Kasumi-1 (cell line): ENCODE measurements around the gene FTO.

Experiments
- DNase-seq, 2 experiments: peaks; one replicate each; lab custom pipeline; 2025; lab: John Stamatoyannopoulos, UW

FTO gene

GRCh38 chr16:53967572-53967971 lies 263.6 kb downstream of the FTO start:
- no peak for DNase-seq

DNA sequence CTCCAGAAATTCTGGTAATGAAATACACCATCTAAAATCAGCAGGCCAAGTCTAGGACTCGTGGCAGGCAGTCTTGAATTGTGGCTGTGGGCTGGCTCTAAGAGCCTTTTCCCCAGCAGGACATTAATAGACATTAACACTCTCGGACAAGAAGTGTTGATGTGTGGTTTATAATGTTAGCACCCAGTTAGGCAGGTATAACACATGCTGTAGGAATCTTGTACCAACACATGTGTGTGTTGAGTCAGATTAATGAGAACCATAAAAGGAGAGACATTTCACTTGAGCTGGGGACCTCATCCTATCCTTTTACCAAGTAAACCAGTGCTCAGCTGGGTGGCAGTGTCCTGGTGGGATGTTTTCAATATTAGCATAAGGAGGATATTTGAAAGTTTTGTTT lies 264.5 kb downstream of the FTO start:
- no peak for DNase-seq

DNA sequence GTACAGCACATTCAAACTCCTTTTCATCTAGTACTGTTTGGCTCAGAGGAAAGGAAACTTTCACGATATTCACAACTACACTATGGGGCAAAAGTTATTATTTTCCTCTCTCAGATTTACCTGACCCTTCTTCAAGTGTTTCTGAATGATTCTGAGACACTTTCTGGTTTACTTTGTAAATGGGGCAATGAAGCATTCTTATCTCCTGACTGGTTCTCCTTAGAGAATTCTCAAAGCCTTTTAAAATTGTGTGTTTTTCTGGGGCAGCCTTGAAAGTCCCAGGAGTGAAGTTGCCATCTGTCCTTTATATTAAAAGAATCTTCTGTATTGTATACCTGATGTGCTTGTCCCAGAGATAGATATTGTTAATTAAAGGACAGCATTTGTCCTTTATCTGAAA lies 264.9 kb downstream of the FTO start:
- no peak for DNase-seq

DNA sequence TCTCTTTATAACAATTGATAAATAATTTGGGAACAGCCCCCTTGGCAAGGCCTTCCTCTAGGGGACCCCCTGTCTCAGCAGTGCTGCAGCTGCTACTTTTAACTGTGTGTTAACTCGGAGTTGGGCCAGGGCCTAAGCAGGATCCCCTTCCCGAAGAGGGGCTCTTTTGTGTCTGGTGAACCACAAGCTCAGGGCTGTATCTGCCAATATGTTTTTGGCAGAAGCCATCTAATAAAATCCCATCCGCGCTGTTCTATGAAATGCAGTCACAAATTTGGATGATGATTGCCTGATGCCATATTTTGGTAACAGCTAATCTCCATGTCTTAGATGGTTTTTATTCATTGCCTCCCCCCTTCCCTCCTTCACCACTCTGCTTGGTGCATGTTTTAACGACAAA lies 267.7 kb downstream of the FTO start:
- no peak for DNase-seq

GRCh38 chr16:53973021-53973420 lies 269.1 kb downstream of the FTO start:
- DNase-seq, result no peak

DNA sequence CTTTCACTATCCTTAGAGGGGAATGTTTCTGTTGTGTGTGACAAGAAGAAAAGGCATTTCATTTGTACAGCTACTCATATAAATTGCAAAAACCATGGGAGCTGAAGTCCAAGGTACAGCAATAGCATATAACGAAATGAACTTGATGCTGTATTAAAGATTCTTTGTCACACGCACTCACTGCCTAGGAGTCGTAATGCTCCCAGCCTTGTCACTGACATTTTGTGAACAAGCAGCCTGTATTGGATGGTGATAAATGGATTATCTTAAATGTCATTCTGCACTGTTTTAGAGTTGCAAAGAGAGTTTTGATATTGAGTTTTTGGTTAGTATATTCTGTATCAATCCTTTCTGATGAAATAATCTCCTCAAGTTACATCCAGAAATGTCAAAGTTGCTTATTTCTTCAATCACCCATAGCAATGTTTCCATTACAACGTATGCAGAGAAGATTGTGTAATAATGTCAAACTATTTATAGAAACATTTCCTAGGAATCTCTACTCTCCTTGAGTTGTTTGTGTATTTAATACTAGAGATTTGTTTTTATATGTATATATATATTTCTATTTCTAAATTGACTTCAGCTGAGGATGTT lies 270.6 kb downstream of the FTO start:
- no peak for DNase-seq

DNA sequence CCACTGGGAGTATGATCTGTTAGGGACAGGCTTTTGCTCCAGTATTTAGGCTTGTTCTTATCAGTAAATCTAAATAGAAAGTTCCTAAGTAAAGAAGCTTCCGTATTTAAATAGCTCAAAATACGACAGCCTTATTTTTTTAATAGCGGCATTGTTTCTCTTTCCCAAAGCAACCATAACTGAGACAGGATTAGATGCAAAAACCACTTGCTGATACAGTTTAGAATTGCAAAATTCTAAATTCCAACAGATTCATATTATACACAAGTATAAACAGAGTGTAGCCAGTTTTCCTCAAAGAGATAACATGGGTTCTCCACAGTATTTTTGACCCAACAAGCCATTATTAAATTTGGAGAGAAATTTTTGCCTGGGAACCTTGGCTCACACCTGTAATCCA lies 276.7 kb downstream of the FTO start:
- DNase-seq, result no peak

- no peak for DNase-seq
Observed at GRCh38 chr16:53982631-53983042, 278.7 kb downstream of the FTO start.

DNA sequence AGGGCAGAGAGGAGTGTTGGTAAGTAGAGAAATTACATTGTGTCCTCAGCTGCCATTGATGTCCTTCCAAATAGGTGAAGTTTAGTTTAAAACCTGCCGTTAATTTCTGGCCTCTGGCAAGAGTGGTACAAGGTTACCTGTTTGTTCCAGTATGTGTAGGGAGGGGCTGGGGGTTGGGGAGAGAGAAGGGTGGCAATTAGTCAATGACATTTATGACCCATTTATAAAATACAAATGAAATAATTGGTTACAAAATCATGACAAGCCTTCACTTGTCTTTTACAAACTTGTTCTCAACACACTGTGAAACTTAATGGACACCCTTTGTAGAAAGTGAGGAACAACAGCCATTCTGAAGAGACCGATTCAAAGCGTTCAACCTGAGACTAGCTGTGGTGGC lies 281.0 kb downstream of the FTO start:
- DNase-seq, result no peak

GRCh38 chr16:53985861-53986260 lies 281.9 kb downstream of the FTO start:
- DNase-seq, result no peak

DNA sequence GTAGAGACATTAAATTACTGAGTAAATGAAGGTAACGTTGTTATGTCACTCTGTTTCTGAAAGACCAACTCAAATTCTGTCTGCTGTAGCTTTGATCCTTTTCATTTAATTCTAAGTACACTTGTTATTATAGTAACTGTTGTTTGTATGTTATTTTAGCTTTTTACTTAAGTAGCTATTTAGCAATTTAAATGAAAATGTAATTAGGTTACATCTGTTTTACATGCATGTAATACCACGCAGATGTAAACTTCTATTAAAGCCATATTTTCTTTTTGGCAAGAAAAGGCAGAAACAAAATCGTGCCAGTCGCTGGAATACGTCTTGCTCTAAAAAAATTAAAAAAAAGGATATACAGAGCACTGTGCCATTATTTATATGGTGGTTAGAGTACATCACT lies 282.8 kb downstream of the FTO start:
- no peak for DNase-seq

DNA sequence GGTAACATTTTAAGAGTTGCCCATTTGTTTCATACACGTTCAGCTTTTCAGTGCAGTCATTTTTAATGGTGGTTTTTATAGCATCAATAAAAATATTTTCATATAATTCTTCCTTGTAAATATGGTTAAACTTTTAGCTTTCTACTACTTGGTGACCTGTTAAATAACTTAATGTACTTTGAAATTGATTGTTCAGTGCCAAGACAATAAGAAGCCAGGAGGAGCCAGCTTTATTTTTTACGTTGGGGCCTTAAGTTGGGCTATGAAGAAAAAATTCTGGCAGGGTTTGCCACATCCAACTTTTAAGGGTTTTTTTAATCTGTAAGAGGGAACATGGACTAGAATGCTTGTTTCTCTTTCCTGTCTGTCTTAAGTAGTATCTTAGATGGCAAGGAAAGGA lies 284.2 kb downstream of the FTO start:
- DNase-seq, result no peak

DNA sequence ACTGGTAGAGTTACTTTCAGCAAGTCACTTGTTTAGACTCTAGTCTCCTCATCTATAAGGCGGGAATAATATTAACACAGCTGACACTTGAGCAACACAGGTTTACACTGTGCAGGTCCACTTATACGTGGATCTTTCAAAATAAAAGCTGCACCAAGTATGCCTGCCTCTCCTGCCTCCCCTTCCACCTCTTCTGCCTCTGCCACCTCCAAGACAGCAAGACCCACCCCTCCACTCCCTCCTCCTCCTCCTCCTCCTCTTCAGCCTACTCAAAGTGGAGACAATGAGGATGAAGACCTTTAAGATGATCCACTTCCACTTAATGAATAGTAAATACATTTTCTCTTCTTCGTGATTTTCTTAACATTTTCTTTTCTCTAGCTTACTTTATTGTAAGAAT lies 285.6 kb downstream of the FTO start:
- no peak for DNase-seq

GRCh38 chr16:53991754-53992378 lies 287.9 kb downstream of the FTO start:
- DNase-seq, result peak; percentile 32 to 39

DNA sequence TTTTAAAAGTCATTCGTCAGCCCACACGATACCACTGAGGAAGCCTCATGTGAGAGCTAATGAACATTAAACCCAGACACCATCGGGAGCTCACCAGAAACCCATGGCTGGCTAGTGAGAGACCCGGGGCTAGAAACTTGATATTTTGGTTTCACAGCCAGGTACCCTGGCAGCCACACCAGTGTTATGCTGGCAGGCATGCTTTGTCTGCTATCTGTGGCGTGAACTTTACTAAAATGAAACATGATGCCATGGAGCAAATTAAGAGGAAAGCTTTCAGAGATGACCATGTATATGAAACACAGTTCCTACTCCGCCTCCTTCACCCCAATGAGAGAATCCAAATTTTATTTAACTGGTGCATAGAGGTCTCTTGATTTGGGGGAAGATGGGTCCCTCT lies 291.4 kb downstream of the FTO start:
- no peak for DNase-seq

DNA sequence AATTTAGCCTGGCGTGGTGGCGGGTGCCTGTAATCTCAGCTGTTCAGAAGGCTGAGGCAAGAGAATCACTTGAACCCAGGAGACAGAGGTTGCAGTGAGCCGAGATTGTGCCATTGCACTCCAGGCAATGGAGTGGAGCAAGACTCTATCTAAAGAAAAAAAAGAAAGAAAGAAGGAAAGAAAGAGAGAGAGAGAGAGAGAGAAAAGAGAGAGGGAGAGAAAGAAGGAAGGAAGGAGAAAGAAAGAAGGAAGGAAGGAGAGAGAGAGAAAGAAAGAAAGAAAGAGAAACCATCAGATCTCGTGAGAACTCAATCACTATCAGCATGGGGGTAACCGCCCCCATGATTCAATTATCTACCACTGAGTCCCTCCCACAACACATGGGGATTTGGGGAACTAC lies 293.0 kb downstream of the FTO start:
- no peak for DNase-seq

DNA sequence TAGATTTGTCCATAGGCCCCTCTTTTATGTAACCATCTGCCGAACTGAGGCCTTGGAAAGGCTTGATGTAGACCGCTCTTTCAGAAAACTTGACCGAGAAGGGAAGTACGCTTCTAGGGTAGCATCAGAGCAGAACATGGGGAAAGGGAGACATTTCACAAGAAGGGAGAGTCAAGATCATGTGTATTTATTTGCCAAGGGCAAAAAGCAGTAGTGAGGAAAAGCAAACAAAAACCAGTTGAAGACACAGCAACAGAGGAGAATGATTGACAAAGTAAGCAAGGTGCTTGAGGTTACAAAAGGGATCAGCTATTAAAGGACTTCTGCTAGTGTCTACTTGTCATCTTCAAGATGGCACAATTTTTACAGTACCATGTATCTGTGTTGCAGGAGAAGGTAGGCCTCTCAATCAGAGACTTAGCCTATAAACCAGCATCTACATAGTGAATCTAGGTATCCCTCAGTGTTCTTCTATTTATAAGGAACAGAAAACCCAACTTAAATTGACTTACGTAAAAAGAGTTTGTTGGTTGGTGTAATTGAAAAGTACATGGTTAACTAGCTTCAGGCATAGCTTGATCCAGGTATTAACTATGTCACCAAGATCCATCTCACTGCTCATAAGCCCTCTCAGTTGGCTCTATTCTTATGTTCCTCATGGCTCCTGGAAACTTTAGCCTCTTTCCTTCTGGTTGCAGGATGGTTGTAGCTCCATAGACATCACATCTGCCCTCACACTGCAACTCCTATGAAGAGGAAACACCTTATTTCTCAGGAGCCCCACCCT lies 294.3 kb downstream of the FTO start:
- DNase-seq, result no peak

- no peak for DNase-seq
Observed at GRCh38 chr16:53998966-53999522, 295.1 kb downstream of the FTO start.

GRCh38 chr16:53999841-54000240 lies 295.9 kb downstream of the FTO start:
- DNase-seq, result no peak

- no peak for DNase-seq
Observed at GRCh38 chr16:54000361-54000760, 296.4 kb downstream of the FTO start.

DNA sequence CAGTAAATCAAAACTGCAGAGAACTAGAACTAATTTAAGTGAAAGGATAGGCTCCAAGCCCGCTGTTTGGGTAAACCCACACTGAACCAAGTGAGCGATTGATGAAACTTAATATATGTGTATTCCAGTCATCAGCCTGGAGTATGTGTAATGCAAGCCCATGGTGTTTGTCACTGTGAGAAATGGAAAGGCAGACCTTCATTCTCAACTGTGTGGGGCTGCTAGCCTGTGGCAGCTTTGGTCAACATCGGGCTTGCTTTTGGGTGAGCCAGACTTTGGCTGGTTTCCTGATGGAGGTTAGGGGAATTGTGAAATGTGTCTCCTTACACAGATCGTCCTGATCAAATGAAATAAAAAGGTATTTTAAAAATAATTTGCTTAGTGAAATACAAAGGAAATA lies 302.7 kb downstream of the FTO start:
- DNase-seq, result no peak

- DNase-seq, result no peak
Observed at GRCh38 chr16:54007504-54007903, 303.5 kb downstream of the FTO start.

DNA sequence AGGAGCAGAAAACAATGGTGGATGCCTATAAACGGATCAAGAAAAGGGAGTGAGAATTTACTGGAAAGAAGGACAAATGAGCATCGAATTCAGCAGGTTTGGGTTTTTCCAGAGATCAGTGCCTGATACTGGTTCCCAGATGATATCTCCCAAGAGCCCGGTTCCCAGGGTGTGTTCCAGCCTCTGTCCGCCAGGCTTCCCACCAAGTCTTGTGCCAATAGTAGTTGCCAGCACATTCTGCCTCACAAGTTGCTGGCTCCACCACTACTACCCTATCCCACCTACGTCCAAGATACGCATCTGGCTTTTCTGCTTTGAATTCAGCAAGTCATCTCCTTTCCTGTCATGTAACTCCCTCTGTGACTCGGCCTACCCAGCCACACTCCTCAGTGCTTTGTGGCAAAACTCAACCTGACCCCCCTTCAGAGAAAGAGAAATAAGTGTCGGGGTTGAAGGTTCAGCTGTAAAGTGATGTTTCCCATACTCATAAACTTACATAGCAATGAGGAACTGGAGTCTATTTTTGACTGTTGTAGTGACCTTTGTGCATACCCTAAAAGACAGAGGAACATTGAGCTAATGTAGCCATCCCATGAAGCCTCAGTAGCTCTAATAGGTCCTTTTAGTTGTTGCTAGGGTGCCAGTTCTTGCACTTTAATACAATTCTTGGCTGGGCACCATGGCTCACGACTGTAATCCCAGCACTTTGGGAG lies 305.7 kb downstream of the FTO start:
- no peak for DNase-seq
